HFFc6 (cell line): Measurements from ENCODE around the gene DVL2. TPM values are rescaled to one million over a fixed set of nuclear protein-coding genes. Genes with fewer than 3 reads are reported as not detected.
A peak's percentile ranks its signal among the peaks of the same experiment; 100 is the strongest.

Experiments used
- DNase-seq: peaks from one replicate; pipeline ENCODE4 v3.0.0-alpha.2; 2018
- H3K27ac Mint-ChIP-seq: 2 replicates; pipeline ENCODE4 v1.8.0; 2020; ENCODE audit warnings: mild to moderate bottlenecking, mixed read lengths
- H3K27me3 Mint-ChIP-seq: 2 replicates; pipeline ENCODE4 v1.8.0; 2021; ENCODE audit warnings: mild to moderate bottlenecking, moderate library complexity, mixed read lengths; ENCODE audit not compliant: insufficient read depth
- H3K36me3 Mint-ChIP-seq: 2 replicates; pipeline ENCODE4 v1.8.0; 2021; ENCODE audit warnings: low read depth, mixed read lengths
- H3K4me1 Mint-ChIP-seq: 2 replicates; pipeline ENCODE4 v1.8.0; 2020; ENCODE audit warnings: low read depth, mixed read lengths
- H3K4me3 Mint-ChIP-seq: 2 replicates; pipeline ENCODE4 v1.8.0; 2020; ENCODE audit warnings: mild to moderate bottlenecking, moderate library complexity, mixed read lengths
- H3K9me3 Mint-ChIP-seq: 2 replicates; pipeline ENCODE4 v1.8.0; 2020; ENCODE audit warnings: mild to moderate bottlenecking, mixed read lengths
- total RNA-seq, 6 experiments: library from RNA; stranded (reverse); fragmentation: NEBNext Ultra II Directional; extraction: Animal tissue kit (Norgen Biotek cat#: 25700); gene quantifications; 2 replicates in 1 of 6; 3 replicates in 5 of 6; pipeline ENCODE4 v1.2.3, GENCODE V29; 2021
- TF ChIP-seq, protein P1 (sequence below): fragments of 200-600 bp; sonication (generic); IDR thresholded peaks from 2 replicates; pipeline ENCODE4 v1.5.0; 2021; ENCODE audit warnings: antibody characterized with exemption, mild to moderate bottlenecking

Gene DVL2
- total RNA-seq, 6 experiments from 2014 or later: 24.9 to 29.1 (median 27.0) TPM

DNA sequence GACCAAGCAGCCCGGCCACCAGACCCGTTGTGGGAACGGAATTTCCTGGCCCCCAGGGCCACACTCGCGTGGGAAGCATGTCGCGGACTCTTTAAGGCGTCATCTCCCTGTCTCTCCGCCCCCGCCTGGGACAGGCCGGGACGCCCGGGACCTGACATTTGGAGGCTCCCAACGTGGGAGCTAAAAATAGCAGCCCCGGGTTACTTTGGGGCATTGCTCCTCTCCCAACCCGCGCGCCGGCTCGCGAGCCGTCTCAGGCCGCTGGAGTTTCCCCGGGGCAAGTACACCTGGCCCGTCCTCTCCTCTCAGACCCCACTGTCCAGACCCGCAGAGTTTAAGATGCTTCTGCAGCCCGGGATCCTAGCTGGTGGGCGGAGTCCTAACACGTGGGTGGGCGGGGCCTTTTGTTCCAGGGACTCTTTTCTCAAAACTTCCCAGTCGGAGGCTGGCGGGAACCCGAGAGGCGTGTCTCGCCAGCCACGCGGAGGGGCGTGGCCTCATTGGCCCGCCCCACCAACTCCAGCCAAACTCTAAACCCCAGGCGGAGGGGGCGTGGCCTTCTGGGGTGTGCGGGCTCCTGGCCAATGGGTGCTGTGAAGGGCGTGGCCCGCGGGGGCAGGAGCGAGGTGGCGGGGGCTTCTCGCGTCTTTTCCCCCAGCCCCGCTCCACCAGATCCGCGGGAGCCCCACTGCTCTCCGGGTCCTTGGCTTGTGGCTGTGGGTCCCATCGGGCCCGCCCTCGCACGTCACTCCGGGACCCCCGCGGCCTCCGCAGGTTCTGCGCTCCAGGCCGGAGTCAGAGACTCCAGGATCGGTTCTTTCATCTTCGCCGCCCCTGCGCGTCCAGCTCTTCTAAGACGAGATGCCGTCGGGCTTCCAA is 47.0 kb upstream of the DVL2 start, which contains the start of gene SLC2A4:
SLC2A4 (plus strand) TSS at position 645 of the 879 bp plus-strand sequence; CDS start at position 862, 217 bp downstream.
- DNase-seq: peak; percentile 90
- Mint-ChIP-seq H3K9me3 (no peaks in the 10 kb centered on the region), H3K36me3 (no peaks in the 10 kb centered on the region), H3K4me3 (peak within 1 kb of the TSS; percentile 90), H3K27me3 (peaks cover 25% of the 10 kb centered on the region), H3K27ac (peak within 1 kb of the TSS; percentile 86), H3K4me1 (no peaks in the 10 kb centered on the region; the same call in 1 of the 2 replicates)
- TF ChIP-seq, protein P1, sequence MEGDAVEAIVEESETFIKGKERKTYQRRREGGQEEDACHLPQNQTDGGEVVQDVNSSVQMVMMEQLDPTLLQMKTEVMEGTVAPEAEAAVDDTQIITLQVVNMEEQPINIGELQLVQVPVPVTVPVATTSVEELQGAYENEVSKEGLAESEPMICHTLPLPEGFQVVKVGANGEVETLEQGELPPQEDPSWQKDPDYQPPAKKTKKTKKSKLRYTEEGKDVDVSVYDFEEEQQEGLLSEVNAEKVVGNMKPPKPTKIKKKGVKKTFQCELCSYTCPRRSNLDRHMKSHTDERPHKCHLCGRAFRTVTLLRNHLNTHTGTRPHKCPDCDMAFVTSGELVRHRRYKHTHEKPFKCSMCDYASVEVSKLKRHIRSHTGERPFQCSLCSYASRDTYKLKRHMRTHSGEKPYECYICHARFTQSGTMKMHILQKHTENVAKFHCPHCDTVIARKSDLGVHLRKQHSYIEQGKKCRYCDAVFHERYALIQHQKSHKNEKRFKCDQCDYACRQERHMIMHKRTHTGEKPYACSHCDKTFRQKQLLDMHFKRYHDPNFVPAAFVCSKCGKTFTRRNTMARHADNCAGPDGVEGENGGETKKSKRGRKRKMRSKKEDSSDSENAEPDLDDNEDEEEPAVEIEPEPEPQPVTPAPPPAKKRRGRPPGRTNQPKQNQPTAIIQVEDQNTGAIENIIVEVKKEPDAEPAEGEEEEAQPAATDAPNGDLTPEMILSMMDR: no peak

DNA sequence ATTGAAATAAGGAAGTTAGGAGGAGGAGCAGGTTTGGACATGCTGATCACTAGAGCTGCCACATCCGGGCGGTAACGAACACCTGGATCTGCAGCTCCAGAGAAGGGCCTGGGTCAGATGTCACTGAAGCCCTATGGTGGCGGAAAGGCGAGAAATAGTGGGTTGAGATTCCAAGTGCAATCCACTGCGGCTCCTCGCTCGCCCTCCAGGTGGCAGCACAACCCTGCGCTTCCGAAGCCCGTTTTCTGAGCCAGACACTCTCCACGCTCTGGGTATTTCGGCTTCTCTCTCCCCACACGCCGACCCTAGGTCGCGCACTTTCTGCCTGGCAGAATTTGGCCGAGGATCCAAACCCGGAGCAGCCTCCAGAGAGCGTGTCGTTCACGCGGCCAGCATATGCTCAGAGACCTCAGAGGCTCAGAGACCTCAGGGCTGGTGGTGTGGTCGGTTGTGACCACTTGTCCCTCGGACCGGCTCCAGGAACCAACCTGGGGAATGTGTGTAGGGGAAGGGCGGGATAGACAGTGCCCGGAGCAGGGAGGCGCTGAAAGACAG is 46.3 kb upstream of the DVL2 start:
- H3K4me3 Mint-ChIP-seq: peak overlapping the region; percentile 90
- DNase-seq: peak; percentile 72
- no peaks in the 10 kb centered on the region; the same call in 1 of the 2 replicates for H3K4me1 Mint-ChIP-seq
- peak overlapping the region; percentile 86 for H3K27ac Mint-ChIP-seq
- TF ChIP-seq, protein P1: peak; percentile 96
- H3K27me3 Mint-ChIP-seq: peaks cover 18% of the 10 kb centered on the region
- no peaks in the 10 kb centered on the region for H3K36me3 Mint-ChIP-seq
- H3K9me3 Mint-ChIP-seq: no peaks in the 10 kb centered on the region

DNA sequence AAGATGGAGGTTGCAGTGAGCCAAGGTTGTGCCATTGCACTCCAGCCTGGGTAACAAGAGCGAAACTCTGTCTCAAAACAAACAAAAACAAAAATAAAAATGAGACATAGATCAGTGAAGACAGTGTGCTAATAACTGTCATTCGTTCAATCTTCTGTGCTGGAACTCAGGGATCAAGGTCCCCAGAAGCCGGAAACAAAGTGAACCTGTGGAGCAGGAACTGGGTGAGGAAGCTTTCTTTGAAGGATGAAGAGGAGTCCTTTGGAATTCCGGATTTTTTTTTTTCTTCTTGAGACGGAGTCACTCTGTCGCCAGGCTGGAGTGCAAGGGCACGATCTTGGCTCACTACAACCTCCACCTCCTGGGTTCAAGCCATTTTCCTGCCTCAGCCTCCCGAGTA is 45.1 kb upstream of the DVL2 start:
- Mint-ChIP-seq H3K4me1 (no peaks in the 10 kb centered on the region; the same call in 1 of the 2 replicates), H3K27ac (no peak overlapping the region), H3K36me3 (no peaks in the 10 kb centered on the region), H3K9me3 (no peaks in the 10 kb centered on the region), H3K27me3 (peaks cover 9% of the 10 kb centered on the region), H3K4me3 (no peak overlapping the region)
- DNase-seq: no peak
- TF ChIP-seq, protein P1: no peak

DNA sequence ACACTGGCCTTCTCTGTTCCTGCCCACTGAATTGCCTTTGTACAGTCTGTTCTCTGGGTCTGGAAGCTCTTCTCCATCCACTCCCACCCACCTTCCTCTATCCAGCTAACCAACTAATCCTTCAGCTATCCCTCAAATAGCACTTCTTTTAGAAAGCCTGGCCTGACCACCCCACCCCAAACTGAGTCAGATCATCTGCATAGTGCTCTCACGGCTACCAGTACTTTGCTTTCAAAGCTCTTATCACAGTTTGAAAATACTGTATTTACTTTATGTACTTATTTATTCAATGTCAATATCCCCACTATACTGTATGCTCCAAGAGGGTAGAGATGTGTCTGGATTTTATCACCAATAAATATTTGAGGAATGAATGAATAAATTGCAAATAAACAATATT is 32.5 kb upstream of the DVL2 start:
- Mint-ChIP-seq H3K9me3 (peaks cover 4% of the 10 kb centered on the region), H3K4me1 (peaks cover 38% of the 10 kb centered on the region)
- TF ChIP-seq, protein P1: no peak

DNA sequence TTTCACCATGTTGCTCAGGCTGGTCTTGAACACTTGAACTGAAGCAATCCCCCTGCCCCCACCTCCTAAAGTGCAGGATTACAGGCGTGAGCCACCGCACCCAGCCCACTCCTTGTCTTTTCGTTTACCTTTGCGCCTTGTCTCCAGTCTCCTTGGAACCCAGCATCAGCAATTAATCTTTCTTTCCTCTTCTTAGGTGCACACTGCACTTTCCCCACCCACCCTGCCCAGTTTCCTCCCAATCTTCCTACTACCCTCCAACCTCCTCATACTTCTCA is 29.4 kb upstream of the DVL2 start:
- Mint-ChIP-seq H3K4me1 (peaks cover 32% of the 10 kb centered on the region), H3K27me3 (peaks cover 10% of the 10 kb centered on the region), H3K9me3 (peaks cover 4% of the 10 kb centered on the region), H3K4me3 (peak overlapping the region; percentile 78; the same call in 1 of the 2 replicates), H3K36me3 (peaks cover 5% of the 10 kb centered on the region), H3K27ac (no peak overlapping the region)
- TF ChIP-seq, protein P1: no peak
- no peak for DNase-seq

More for the DNA sequence above, 32.5 kb upstream of the DVL2 start:
- H3K27ac Mint-ChIP-seq: peak overlapping the region; percentile 86
- peak overlapping the region; percentile 45; the same call in 1 of the 2 replicates for H3K4me3 Mint-ChIP-seq
- peak; percentile 8 for DNase-seq
- H3K36me3 Mint-ChIP-seq: peaks cover 5% of the 10 kb centered on the region
- H3K27me3 Mint-ChIP-seq: peaks cover 12% of the 10 kb centered on the region
